SK-N-SH (cell line): ENCODE data around the gene INPPL1. TPM values are rescaled to one million over a fixed set of nuclear protein-coding genes. Genes with fewer than 3 reads are reported as not detected.

Experiments used
- CTCF ChIA-PET: fragments of 300-600, 350-600 bp; formaldehyde crosslinking; extraction: SDS; loops from one replicate; lab custom pipeline; 2021; lab: Yijun Ruan, JAX
- POLR2A ChIA-PET: fragments of 350-600 bp; sonication (Branson Sonifier 250); formaldehyde crosslinking; extraction: SDS; loops from one replicate; lab custom pipeline; 2020; ENCODE audit warnings: antibody characterized with exemption, inconsistent platforms; lab: Yijun Ruan, JAX
- DNase-seq: peaks from one replicate; pipeline ENCODE4 v3.0.0; 2012
- H2AFZ ChIP-seq: fragments of 200-600 bp; sonication (generic); 2 replicates; pipeline ENCODE4 v1.8.1; 2016; ENCODE audit warnings: antibody characterized with exemption, mild to moderate bottlenecking, low read depth
- H3F3A ChIP-seq: fragments of 200-600 bp; sonication (generic); replicated peaks from 2 replicates; pipeline ENCODE3; 2016; ENCODE audit warnings: antibody characterized with exemption, mild to moderate bottlenecking; ENCODE audit not compliant: insufficient read depth
- H3K27ac ChIP-seq, 2 experiments: fragments of 200-500 bp in 1 of 2; fragments of 200-600 bp in 1 of 2; sonication (Bioruptor generic) in 1 of 2; sonication (generic), shearing (Covaris generic) in 1 of 2; 2 replicates each; pipeline versions ENCODE4 v1.5.1 to v1.6.1; 2014 to 2016; ENCODE audit warnings: low read depth in 2 of 2, inconsistent platforms in 1 of 2, low read length in 1 of 2, mild to moderate bottlenecking in 1 of 2, mixed read lengths in 1 of 2
- H3K27me3 ChIP-seq: fragments of 200-600 bp; sonication (generic), shearing (Covaris generic); 2 replicates; pipeline ENCODE4 v1.6.1; 2016; ENCODE audit warnings: mixed run types; ENCODE audit not compliant: insufficient read depth
- H3K36me3 ChIP-seq, 2 experiments: fragments of 200-500 bp in 1 of 2; fragments of 200-600 bp in 1 of 2; sonication (Bioruptor generic) in 1 of 2; sonication (generic) in 1 of 2; replicated peaks in 1 of 2; 2 replicates each; pipeline versions ENCODE3 to v1.5.1; 2014 to 2016; ENCODE audit warnings: low read length in 1 of 2, mild to moderate bottlenecking in 1 of 2; ENCODE audit not compliant: insufficient read depth in 2 of 2, control insufficient read depth in 1 of 2
- H3K4me1 ChIP-seq, 2 experiments: fragments of 200-500 bp in 1 of 2; fragments of 200-600 bp in 1 of 2; sonication (Bioruptor generic) in 1 of 2; sonication (generic), shearing (Covaris generic) in 1 of 2; 2 replicates each; pipeline versions ENCODE4 v1.5.1 to v1.6.1; 2014 to 2016; ENCODE audit warnings: low read depth in 1 of 2, low read length in 1 of 2, mixed run types in 1 of 2; ENCODE audit not compliant: insufficient read depth in 2 of 2, control insufficient read depth in 1 of 2
- H3K4me2 ChIP-seq: fragments of 200-600 bp; sonication (generic), shearing (Covaris generic); 2 replicates; pipeline ENCODE4 v1.6.1; 2017; ENCODE audit warnings: mixed run types
- H3K4me3 ChIP-seq, 2 experiments: fragments of 200-500 bp in 1 of 2; fragments of 200-600 bp in 1 of 2; sonication (Bioruptor generic) in 1 of 2; sonication (generic), shearing (Covaris generic) in 1 of 2; 2 replicates each; pipeline versions ENCODE4 v1.5.1 to v1.8.1; 2014 to 2016; ENCODE audit warnings: low read depth in 2 of 2, inconsistent platforms in 1 of 2, low read length in 1 of 2, mild to moderate bottlenecking in 1 of 2, mixed read lengths in 1 of 2, moderate library complexity in 1 of 2
- H3K79me2 ChIP-seq: fragments of 200-600 bp; sonication (generic); 2 replicates; pipeline ENCODE4 v1.8.1; 2017; ENCODE audit warnings: mild to moderate bottlenecking; ENCODE audit not compliant: insufficient read depth
- H3K9ac ChIP-seq: fragments of 200-600 bp; sonication (generic); 2 replicates; pipeline ENCODE4 v1.6.1; 2017; ENCODE audit warnings: mixed run types
- H3K9me2 ChIP-seq: fragments of 200-600 bp; sonication (generic); 2 replicates; pipeline ENCODE4 v1.6.1; 2017; ENCODE audit warnings: mixed run types
- H3K9me3 ChIP-seq: fragments of 200-600 bp; sonication (generic); 2 replicates; pipeline ENCODE4 v1.6.1; 2017; ENCODE audit warnings: mixed run types, mild to moderate bottlenecking, moderate library complexity
- H4K20me1 ChIP-seq: fragments of 200-600 bp; sonication (generic); 2 replicates; pipeline ENCODE4 v1.6.1; 2017; ENCODE audit warnings: mild to moderate bottlenecking, mixed run types; ENCODE audit not compliant: insufficient read depth
- CHD2 ChIP-seq: fragments of 150-350 bp; IDR thresholded peaks from 2 replicates; pipeline ENCODE4 v1.6.1; 2018; ENCODE audit warnings: low read length; ENCODE audit not compliant: partially characterized antibody
- CTCF ChIP-seq: fragments of 200-600 bp; sonication (generic); IDR thresholded peaks from 2 replicates; pipeline ENCODE4 v1.6.1; 2017; ENCODE audit warnings: antibody characterized with exemption, mild to moderate bottlenecking, moderate library complexity
- ELF1 ChIP-seq: IDR thresholded peaks from 2 replicates; pipeline ENCODE4 v1.4.0; 2012
- EP300 ChIP-seq, 2 experiments: IDR thresholded peaks; 2 replicates each; pipeline versions ENCODE4 v1.4.0 to v1.6.1; 2012; ENCODE audit warnings: borderline replicate concordance in 1 of 2, low read depth in 1 of 2, low read length in 1 of 2
- EZH2phosphoT487 ChIP-seq: fragments of 200-600 bp; sonication (generic); IDR thresholded peaks from 2 replicates; pipeline ENCODE4 v1.6.1; 2017; ENCODE audit warnings: low read depth, mixed run types, mild to moderate bottlenecking, antibody characterized with exemption, moderate library complexity, borderline replicate concordance
- FOXJ3 ChIP-seq: sonication (generic); formaldehyde crosslinking; IDR thresholded peaks from 2 replicates; pipeline ENCODE4 v1.5.1; 2020; ENCODE audit warnings: mild to moderate bottlenecking, missing genetic modification reagents
- GABPA ChIP-seq: IDR thresholded peaks from 2 replicates; pipeline ENCODE4 v1.4.0; 2012; ENCODE audit warnings: low read depth, mild to moderate bottlenecking
- GATA2 ChIP-seq: sonication (generic); formaldehyde crosslinking; IDR thresholded peaks from 2 replicates; pipeline ENCODE4 v1.5.0; 2020; ENCODE audit warnings: mild to moderate bottlenecking, missing genetic modification reagents
- IRF3 ChIP-seq: fragments of 150-350 bp; IDR thresholded peaks from 2 replicates; pipeline ENCODE4 v1.6.1; 2016; ENCODE audit warnings: mild to moderate bottlenecking, low read depth, low read length
- JUND ChIP-seq: IDR thresholded peaks from 2 replicates; pipeline ENCODE4 v1.4.0; 2012
- MAX ChIP-seq: IDR thresholded peaks from 2 replicates; pipeline ENCODE4 v1.4.0; 2012; ENCODE audit warnings: low read depth
- MEF2A ChIP-seq: IDR thresholded peaks from 2 replicates; pipeline ENCODE4 v1.4.0; 2012; ENCODE audit warnings: low read depth, borderline replicate concordance
- NFIC ChIP-seq: IDR thresholded peaks from 2 replicates; pipeline ENCODE4 v1.4.0; 2012; ENCODE audit warnings: borderline replicate concordance
- NRF1 ChIP-seq: IDR thresholded peaks from 2 replicates; pipeline ENCODE4 v1.6.1; 2012; ENCODE audit warnings: low read depth, mild to moderate bottlenecking, low read length
- RCOR1 ChIP-seq: fragments of 150-350 bp; IDR thresholded peaks from 2 replicates; pipeline ENCODE4 v1.6.1; 2017; ENCODE audit warnings: antibody characterized with exemption, low read length
- RFX5 ChIP-seq: IDR thresholded peaks from 2 replicates; pipeline ENCODE4 v1.6.1; 2012; ENCODE audit warnings: mild to moderate bottlenecking, improper control_type of control experiment, low read length
- RXRA ChIP-seq: IDR thresholded peaks from 2 replicates; pipeline ENCODE4 v1.4.0; 2012; ENCODE audit warnings: low read depth, mild to moderate bottlenecking, borderline replicate concordance
- SIN3A ChIP-seq: IDR thresholded peaks from 2 replicates; pipeline ENCODE4 v1.6.1; 2012; ENCODE audit warnings: low read depth, mild to moderate bottlenecking, low read length, moderate library complexity, borderline replicate concordance
- SMC3 ChIP-seq: IDR thresholded peaks from 2 replicates; pipeline ENCODE4 v1.6.1; 2012; ENCODE audit warnings: low read depth, low read length, improper control_type of control experiment
- TAF1 ChIP-seq: IDR thresholded peaks from 2 replicates; pipeline ENCODE4 v1.6.1; 2012; ENCODE audit warnings: low read depth, mild to moderate bottlenecking, low read length, moderate library complexity, borderline replicate concordance
- USF1 ChIP-seq: IDR thresholded peaks from 2 replicates; pipeline ENCODE4 v1.4.0; 2012; ENCODE audit warnings: low read depth, borderline replicate concordance
- USF2 ChIP-seq: fragments of 150-350 bp; IDR thresholded peaks from 2 replicates; pipeline ENCODE4 v1.6.1; 2017; ENCODE audit warnings: antibody characterized with exemption, low read length, low read depth, borderline replicate concordance
- YY1 ChIP-seq: IDR thresholded peaks from 2 replicates; pipeline ENCODE4 v1.4.0; 2012; ENCODE audit warnings: low read depth, mild to moderate bottlenecking
- ZBTB33 ChIP-seq: IDR thresholded peaks from 2 replicates; pipeline ENCODE4 v1.4.0; 2012; ENCODE audit warnings: low read depth, borderline replicate concordance
- WGBS: methylation state at CpG from one replicate; pipeline ENCODE4 v1.1.6; 2017; ENCODE audit warnings: low lambda C conversion rate; 5-methylcytosine and 5-hydroxymethylcytosine counted together
- polyA plus RNA-seq, 3 experiments: library from polyadenylated mRNA; depleted of rRNA; stranded (reverse); fragments of >200 nt; gene quantifications; 2 replicates each; pipeline ENCODE4 v1.2.3, GENCODE V29; 2012

Gene INPPL1
- polyA plus RNA-seq, 1 of the 3 experiments (the other 2 are of a cell fraction) = 123 TPM

- H3K9me3 ChIP-seq = no peaks in the 10 kb centered on the region
- no peaks in the 10 kb centered on the region for H3K27me3 ChIP-seq
- peak; percentile 92 for DNase-seq
- peaks cover 5 to 31% of the 10 kb centered on the region in 2 experiments; a peak in 3 of 4 replicates for H3K4me1 ChIP-seq
- ChIA-PET CTCF (interaction anchor here (0.6 to 9.1 kb wide), 13 partner anchors 11 to 228 kb away, joined by 3 to 73 read pairs (median 4); partner anchors contain the start of gene CLPB), POLR2A (interaction anchor here (0.6 to 8.7 kb wide), 14 partner anchors 9 to 208 kb away, joined by 3 to 131 read pairs (median 5); partner anchors contain the start of genes ANAPC15 and PHOX2A)
- peak overlapping the region; percentile 85 for H2AFZ ChIP-seq
- peak overlapping the region; percentile 98 for H3K9ac ChIP-seq
- peaks cover 42% of the 10 kb centered on the region for H3K79me2 ChIP-seq
- H3K27ac ChIP-seq = peak overlapping the region; percentile 90 to 91
- peaks cover 17% of the 10 kb centered on the region in 2 experiments for H3K36me3 ChIP-seq
- no peaks in the 10 kb centered on the region for H3F3A ChIP-seq
- H3K4me3 ChIP-seq = peak overlapping the region; percentile 96 to 100
- under 1% methylated on average over 31 of the region's 47 CpGs for WGBS
- H4K20me1 ChIP-seq = peaks cover 30% of the 10 kb centered on the region
- H3K4me2 ChIP-seq = peak overlapping the region; percentile 100
- no peaks in the 10 kb centered on the region for H3K9me2 ChIP-seq
- TF ChIP-seq SMC3 (no peak), USF2 (no peak), YY1 (peak; percentile 38; the same call in 1 of the 2 replicates), ELF1 (peak; percentile 61), IRF3 (no peak), CHD2 (no peak), CTCF (no peak), GATA2 (CRISPR knock-in tag) (no peak), GABPA (peak; percentile 54; the same call in 1 of the 2 replicates), NRF1 (no peak), RCOR1 (no peak), TAF1 (0 out of 2 replicates have a peak, but pooled peaks have one; percentile 21), RXRA (no peak; the same call in 1 of the 2 replicates), ZBTB33 (no peak), EP300 (IDR thresholded peaks at IDR 0.05; ENCODE audit: borderline replicate concordance in 1 of 2, low read depth in 1 of 2, low read length in 1 of 2) (peak in 1 of 2 experiments; percentile 41; a peak in 1 of 4 replicates), SIN3A (no peak; the same call in 1 of the 2 replicates), NFIC (no peak; the same call in 1 of the 2 replicates), RFX5 (no peak), EZH2phosphoT487 (no peak), MAX (peak; percentile 86), MEF2A (peak; percentile 42; the same call in 1 of the 2 replicates), JUND (no peak; the same call in 1 of the 2 replicates), USF1 (no peak), FOXJ3 (CRISPR knock-in tag) (no peak)
These were observed 1.5 kb upstream of the INPPL1 start for GRCh38 chr11:72222907-72223614.
